ENCODE measurements around the gene TECPR2.
"Not testable (repeated sequence)": the region's sequence is repeated elsewhere in the genome, so short reads cannot be mapped to it uniquely, and the experiment has no call there.

Gene TECPR2

DNA sequence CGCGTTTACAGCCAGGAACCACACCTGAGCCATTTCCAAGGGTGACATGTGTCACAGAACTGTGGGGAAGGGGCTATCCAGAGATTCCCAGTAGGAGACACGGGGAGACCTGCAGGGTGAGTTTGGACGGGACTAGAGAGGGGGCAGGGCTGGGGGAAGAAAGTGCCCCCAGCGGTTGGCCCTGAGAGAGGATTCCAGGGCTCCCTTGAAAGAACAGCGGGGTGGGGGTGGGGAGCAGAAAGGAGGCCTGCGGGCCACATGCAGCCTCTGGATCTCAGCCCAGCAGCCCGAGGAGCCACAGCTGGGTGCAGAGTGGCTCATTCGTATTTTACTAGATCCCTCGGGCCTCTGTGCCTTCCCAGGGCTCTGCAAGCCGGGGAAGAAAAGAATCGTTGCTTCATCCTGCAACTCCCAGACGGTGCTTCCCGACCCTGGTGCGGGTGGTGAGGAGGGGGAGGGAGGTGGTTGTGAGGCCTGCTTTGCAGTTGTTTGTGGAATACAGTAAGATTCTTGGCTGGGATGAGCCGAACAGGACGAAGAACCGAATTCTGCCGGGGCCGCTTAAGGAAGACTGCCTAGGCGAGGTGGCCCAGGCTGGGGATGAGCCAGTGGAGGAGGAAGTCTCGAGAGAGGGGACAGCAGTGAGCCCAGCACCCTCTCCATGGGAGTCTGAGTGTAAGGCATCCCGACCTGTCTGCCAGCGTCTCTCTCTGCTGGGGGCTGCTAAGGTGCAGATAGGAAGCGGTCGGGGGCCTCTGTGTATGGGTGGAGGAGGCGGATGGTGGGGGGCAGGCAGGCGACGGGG, 182.9 kb downstream of the TECPR2 start:
- Histone ChIP-seq H3K9me3 (ENCODE audit: control insufficient read depth in 2 of 2, low read length in 2 of 2) (no peaks in the 10 kb centered on the region), H3K9ac (ENCODE audit: low read length in 2 of 2) (no peak overlapping the region), H3K4me3 (ENCODE audit: low read length in 2 of 2) (no peak overlapping the region), H3K36me3 (ENCODE audit: control insufficient read depth in 2 of 2, insufficient read depth in 2 of 2, low read length in 2 of 2) (no peaks in the 10 kb centered on the region), H3K27me3 (ENCODE audit: control insufficient read depth in 1 of 2, insufficient read depth in 2 of 2, low read length in 2 of 2) (peaks cover 17 to 23% of the 10 kb centered on the region in 2 donors), H3K4me1 (ENCODE audit: control insufficient read depth, insufficient read depth, low read length) (peaks cover 5% of the 10 kb centered on the region), H3K27ac (ENCODE audit: low read length) (no peak overlapping the region)

DNA sequence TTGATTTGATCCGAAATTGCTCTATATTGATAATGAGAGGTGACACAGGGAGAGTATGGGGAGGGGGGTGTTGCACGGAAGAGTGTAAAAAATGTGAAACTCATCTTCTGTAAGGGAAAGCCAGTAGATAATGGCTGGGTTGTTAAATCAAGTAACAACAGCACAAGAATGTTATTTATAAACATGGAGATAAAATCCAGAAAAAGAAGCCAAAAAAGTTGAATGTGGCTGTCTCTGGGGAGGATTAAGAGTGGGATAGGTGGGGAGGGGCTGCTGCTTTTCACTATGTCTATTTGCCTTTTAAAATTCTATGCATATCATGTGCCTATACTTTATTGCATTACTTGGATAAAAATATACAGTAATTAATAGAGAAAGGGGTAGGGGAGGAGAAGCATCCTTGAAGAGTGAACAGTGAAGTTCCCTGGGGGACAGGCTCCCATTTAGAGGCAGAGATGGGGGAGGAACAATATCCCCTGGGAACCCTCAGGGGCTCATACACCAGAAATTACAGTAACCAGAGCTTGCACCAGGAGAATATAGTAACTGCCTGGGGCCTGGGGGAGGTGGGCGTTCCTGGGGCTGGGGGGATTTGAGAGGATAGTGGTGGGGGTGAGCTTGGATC, 186.0 kb downstream of the TECPR2 start:
- H3K4me3 ChIP-seq (ENCODE audit: low read length in 2 of 2), result no peak overlapping the region
- no peak overlapping the region for H3K9ac ChIP-seq (ENCODE audit: low read length in 2 of 2)
- H3K36me3 ChIP-seq (ENCODE audit: control insufficient read depth in 2 of 2, insufficient read depth in 2 of 2, low read length in 2 of 2), result no peaks in the 10 kb centered on the region
- H3K9me3 ChIP-seq (ENCODE audit: control insufficient read depth in 2 of 2, low read length in 2 of 2), result no peaks in the 10 kb centered on the region
- no peak overlapping the region for H3K27ac ChIP-seq (ENCODE audit: low read length)
- peaks cover 16 to 17% of the 10 kb centered on the region in 2 donors for H3K27me3 ChIP-seq (ENCODE audit: control insufficient read depth in 1 of 2, insufficient read depth in 2 of 2, low read length in 2 of 2)
- peaks cover 5% of the 10 kb centered on the region for H3K4me1 ChIP-seq (ENCODE audit: control insufficient read depth, insufficient read depth, low read length)

DNA sequence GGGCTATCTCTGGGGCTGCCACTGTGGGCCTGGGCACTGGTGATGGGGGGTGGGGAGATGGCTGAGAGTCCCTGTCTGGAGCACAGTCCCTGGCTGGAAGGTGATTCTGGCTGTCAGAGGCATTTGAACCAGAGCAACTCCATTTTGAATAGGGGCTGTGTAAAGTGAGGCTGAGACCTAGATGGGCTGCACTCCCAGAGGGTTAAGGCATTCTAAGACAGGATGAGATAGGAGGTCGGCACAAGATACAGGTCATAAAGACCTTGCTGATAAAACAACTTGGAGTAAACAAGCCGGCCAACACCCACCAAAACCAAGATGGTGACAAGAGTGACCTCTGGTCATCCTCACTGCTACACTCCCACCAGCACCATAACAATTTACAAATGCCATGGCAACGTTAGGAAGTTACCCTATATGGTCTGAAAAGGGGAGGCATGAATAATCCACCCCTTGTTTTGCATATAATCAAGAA, 188.2 kb downstream of the TECPR2 start:
- not testable (repeated sequence) for H3K27me3 ChIP-seq (ENCODE audit: control insufficient read depth in 1 of 2, insufficient read depth in 2 of 2, low read length in 2 of 2); H3K27ac ChIP-seq (ENCODE audit: low read length); H3K9me3 ChIP-seq (ENCODE audit: control insufficient read depth in 2 of 2, low read length in 2 of 2); H3K36me3 ChIP-seq (ENCODE audit: control insufficient read depth in 2 of 2, insufficient read depth in 2 of 2, low read length in 2 of 2); H3K4me1 ChIP-seq (ENCODE audit: control insufficient read depth, insufficient read depth, low read length); H3K9ac ChIP-seq (ENCODE audit: low read length in 2 of 2); H3K4me3 ChIP-seq (ENCODE audit: low read length in 2 of 2)

All from stomach smooth muscle (tissue), 2 donors.